NCI-H526 (cell line): ENCODE data around the gene ABAT.
A peak's percentile ranks its signal among the peaks of the same experiment; 100 is the strongest.
"Not testable (repeated sequence)": the region's sequence is repeated elsewhere in the genome, so short reads cannot be mapped to it uniquely, and the experiment has no call there.

Experiments used
- DNase-seq, 2 experiments: peaks; one replicate each; lab custom pipeline; 2025; lab: John Stamatoyannopoulos, UW

The ABAT gene

DNA sequence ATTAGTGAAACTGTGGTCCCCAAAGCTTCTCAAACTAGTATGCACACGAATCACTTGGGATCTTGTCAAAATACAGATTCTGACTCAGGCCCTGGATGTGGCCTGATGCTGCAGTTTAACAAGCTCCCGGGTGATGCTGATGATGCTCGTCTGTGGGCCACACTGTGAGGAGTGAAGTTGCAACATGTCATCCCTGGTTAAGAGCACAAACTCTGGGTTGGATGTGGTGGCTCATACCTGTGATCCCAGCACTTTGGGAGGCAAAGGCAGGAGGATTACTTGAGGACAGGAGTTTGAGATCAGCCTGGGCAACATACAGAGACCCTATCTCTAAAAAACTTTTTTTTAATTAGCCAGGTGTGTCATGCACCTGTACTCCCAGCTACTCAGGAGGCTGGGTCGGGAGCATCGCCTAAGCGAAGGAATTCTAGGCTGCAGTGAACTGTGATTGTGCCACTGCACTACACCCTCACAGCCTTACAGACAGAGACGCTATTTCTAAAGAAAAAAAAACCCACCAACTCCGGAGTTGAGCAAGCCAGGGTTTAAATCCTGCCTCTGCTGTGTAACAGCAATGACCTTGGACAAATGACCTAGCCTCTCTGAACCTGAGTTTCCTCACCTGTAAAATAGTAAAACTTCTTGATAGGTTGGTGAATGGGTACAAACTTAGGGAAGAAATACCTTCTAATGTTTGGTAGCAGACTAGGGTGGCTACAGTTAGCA is 24.4 kb upstream of the ABAT start:
- DNase-seq = no peak

GRCh38 chr16:8651958-8652357 is 22.5 kb upstream of the ABAT start:
- not testable (repeated sequence) for DNase-seq

- peak in 1 of 2 experiments; percentile 63 for DNase-seq
Observed at GRCh38 chr16:8655184-8655717, 19.2 kb upstream of the ABAT start.

GRCh38 chr16:8656376-8656775 is 18.0 kb upstream of the ABAT start:
- DNase-seq = no peak

GRCh38 chr16:8660841-8661301 is 13.5 kb upstream of the ABAT start:
- peak; percentile 55 to 79 for DNase-seq

GRCh38 chr16:8661703-8662102 is 12.7 kb upstream of the ABAT start:
- DNase-seq = no peak

DNA sequence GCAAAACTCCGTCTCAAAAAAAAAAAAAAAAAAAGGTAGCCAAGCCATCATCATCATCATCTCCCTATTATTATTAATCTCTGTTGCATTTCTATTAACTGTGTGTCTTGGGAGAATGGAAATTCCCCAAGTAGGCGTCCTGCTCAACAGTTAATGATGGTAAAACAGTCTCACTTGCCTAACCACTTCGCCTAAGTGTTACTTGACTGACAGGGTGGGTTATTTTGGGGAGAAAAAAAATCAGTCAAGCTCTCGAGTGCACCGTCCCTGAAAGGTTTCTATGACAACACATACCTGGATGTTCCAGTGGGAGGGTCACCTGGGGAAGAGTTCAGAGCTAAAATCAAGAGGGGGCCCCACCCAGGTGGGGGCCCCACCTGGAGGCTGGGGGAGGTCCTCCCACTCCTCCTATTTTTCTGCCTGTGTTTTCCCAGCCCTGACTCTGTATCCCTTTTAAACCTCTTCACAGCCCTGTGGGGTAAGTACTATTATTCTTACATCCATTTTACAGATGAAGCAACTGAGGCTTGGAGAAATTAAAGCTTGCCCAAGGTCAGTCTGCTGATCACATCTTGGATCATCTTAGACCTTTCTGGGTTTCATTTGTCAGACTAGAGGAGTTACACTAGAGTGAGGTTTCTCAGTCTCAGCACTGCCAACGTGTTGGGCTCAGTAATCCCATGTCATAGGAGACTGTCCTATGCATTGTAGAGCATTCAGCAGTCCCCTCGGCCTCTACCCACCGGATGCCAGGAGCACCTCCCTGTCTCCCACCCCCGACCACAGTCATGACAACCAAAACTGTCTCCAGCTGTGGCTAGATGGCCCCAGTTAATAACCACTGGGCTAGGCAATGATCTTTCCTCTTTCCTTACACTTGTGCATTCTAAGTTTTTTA is 11.0 kb upstream of the ABAT start:
- no peak for DNase-seq

- no peak for DNase-seq
Observed at GRCh38 chr16:8665529-8665928, 8.9 kb upstream of the ABAT start.

DNA sequence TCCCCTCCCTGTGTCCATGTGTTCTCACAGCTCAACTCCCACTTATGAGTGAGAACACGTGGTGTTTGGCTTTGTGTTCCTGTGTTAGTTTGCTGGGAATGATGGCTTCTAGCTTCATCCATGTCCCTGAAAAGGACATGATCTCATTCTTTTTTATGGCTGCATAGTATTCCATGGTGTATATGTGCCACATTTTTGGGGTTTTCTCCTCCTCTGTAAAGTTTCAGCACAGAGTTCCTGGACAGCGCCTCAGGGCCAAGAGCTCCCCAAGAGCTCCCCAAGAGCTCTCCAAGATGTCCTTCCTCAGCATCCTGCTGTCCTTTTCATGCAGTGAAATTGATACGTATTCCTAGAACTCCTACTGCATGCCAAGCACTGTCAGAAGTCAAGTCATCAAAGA is 6.9 kb upstream of the ABAT start:
- no peak for DNase-seq

DNA sequence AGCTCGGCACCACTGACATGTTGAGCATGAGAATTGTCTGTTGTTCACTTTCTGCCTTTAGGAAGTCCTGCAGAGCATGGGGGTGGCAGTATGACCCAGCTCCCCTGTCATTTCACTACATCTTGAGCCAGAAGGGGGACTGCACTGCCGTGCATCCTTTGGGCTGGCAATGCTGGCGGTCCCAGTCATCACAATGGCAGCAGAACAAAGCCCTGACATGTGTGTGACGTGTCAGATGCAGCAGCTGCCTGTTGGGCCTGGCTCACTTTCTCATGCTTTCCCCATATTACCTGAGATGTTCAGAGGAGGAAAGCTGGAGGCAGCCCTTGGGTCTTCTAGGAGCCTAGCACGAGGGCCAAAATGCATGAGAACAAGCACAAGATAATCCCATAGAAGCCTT is 6.3 kb upstream of the ABAT start:
- DNase-seq = no peak

GRCh38 chr16:8669481-8669880 is 4.9 kb upstream of the ABAT start:
- no peak for DNase-seq

GRCh38 chr16:8670014-8670560 is 4.3 kb upstream of the ABAT start:
- no peak for DNase-seq

DNA sequence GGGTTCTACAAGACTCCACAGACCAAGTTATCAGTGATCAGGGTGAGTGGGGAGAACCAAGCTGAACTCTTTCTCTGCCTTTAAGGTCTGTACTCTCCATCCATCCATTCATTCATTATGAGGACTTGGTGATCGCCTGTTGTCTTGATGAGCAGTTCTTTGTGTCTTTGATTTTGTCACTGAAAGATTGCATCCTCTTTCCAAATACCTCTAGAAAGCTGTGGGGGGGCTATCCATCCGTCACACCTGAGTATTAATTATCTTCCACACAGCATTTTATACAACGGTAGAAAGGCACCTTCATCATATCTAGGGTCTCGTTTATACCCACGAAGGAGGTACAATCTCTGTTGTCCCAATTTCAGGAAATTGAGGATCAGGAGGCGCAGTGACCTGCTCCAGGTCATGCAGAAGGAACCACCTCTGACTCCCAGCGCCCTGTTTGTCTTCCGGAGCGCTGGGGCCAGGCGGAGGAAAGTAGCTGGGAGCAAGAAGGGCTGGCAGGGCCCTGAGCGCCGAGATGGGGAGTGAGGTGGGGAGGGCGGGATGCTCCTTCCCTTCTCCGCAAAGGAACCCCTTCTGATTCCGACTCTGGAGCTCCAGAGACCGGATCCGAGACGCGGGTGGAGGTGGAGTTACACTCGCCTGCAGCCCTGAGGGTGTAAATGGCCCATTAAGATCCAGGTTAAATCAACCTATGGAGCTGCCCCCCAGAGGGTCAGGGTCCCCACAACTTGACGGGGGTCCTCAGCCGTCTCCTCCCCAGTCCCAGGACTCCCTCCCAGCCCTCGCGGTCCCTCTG is 605 bp upstream of the ABAT start:
- DNase-seq = peak in 1 of 2 experiments; percentile 51

DNA sequence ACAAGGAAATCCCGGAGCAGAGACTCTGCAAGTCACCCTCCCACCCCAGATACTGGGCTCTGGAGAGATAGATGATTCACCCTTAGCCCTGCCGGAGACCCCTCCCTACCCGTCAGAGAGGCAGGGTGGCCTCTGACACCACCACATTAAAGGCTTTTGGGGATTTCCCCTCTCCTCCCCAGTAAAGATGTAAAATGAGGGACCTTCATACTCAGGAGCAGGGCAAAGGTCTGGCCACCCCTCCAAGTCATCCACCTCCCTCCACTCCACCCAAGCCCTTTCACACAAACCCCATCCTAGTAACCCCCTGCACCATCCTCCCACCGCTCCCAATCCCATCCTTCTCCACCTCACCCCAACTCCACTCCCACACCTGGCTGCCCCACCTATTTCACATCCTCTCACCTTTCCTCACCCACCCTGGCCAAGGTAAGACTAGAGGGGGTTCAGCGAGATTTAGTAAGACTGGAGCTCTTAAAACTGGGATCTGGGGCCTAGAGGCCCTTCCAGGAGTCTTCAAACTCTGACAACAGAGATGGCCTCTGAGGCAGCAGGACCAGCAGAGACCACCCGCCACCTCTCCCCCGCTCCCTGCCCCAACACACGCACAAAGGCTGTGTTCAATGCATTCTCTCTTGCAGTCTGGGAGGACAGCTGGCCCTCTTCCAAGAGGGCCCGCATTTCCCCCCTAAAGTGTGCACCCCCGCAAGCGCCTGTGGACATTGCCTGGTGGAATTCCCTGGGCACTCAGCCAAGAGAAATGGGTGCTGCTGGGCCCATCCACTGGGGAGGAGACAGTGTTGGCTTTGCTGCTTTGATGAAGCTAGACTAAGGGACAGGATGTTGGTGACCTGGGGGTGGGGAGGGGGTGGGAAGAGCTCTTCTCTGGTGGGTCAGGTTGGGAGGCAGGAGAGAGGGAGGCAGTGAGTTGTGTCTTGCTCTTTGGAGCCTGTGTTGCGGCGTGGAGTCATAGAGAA is 1.1 kb downstream of the ABAT start:
- DNase-seq = no peak

DNA sequence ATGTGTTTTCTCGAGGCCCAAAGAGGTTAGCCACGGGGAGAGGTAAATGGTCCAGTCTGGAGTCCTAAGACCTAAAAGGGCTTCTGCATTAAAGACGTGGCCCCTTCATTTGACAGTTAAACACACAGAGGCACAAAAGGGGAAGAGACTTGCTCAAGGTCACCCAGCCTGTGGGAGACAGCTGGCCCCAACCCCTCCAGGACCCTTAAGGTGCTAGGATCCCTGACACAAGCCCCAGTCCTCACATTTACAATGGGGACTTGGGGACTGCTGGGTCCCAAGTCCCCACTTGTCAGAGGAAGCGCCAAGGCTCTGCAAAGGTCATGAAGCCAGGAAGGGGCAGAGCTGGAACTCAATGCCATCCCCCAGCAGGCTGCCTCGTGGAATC is 1.7 kb downstream of the ABAT start:
- DNase-seq = no peak

DNA sequence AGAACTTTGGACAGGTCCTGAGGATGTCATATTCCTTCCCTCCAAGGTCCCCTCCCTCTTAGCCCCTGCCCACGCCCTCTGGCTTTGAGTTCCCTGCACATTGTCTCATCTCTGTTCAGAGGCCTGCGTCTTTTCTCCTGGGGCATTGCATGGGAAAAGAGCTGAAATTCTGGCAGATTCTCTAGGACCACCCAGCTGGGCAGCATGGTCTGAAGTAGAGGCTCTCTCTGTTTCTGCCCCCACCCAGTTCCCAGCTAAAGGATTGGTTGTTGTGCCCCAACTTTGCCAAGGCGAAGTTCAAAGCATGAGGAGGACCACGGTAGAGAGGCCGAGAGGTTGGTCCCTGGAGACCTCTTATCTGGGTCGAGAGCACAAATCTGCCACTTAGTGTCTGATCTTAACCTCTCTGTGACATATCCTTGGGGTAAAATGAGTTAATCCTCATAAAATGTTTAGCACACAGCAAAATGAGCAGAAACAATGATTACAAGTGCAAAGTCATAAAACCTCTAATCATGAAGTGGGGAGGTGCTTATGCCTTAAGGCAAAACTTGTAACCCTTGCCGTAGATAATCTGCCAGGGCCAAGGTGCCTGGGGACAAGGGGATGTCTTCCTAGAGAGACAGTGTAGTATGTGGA is 2.4 kb downstream of the ABAT start:
- no peak for DNase-seq

GRCh38 chr16:8677481-8677880 is 3.1 kb downstream of the ABAT start:
- no peak for DNase-seq

- no peak for DNase-seq
Observed at GRCh38 chr16:8678068-8678927, 3.9 kb downstream of the ABAT start.

GRCh38 chr16:8679151-8679550 is 4.7 kb downstream of the ABAT start:
- DNase-seq = no peak
